Fibroblast of villous mesenchyme (primary cell): ENCODE measurements around the gene SMIM36. TPM values are rescaled to one million over a fixed set of nuclear protein-coding genes. Genes with fewer than 3 reads are reported as not detected.

Experiments
- DNase-seq: peaks from one replicate; pipeline ENCODE4 v3.0.0-alpha.2; 2010; ENCODE audit warnings: low read depth
- H3K4me3 ChIP-seq: 2 replicates; pipeline ENCODE4 v1.5.1; 2011; ENCODE audit warnings: low read depth, mild to moderate bottlenecking, low read length
- CTCF ChIP-seq: IDR thresholded peaks from 2 replicates; pipeline ENCODE4 v1.5.1; 2012; ENCODE audit warnings: low read depth, mild to moderate bottlenecking, low read length; ENCODE audit not compliant: insufficient read depth
- small RNA-seq: library from RNA; depleted of rRNA; stranded (forward); fragments of <200 nt; gene quantifications from one replicate; pipeline ENCODE3, GENCODE V24; 2012
- total RNA-seq: library from RNA; depleted of rRNA; stranded (reverse); fragments of >200 nt; gene quantifications from 2 replicates; pipeline ENCODE4 v1.2.3, GENCODE V29; 2012

SMIM36 gene
- total RNA-seq, 1 donor, result not detected

- no peak for TF ChIP-seq CTCF
- no peak overlapping the region for H3K4me3 ChIP-seq
- no peak for DNase-seq
These were observed 108.9 kb downstream of the SMIM36 start for GRCh38 chr17:55402374-55402773.

Small RNA genes lying within 50 kb of the gene (small RNA-seq; reads per million reads assigned to genes)
- gene RNU6-1249P, result not detected

Other genes with a start within 250 kb of the SMIM36 start
- gene HLF, start 246.5 kb downstream of the SMIM36 start, total RNA-seq, result not detected in 2 replicates
- 8.4 and 9.5 TPM in 2 replicates for gene MMD, start 89.6 kb downstream of the SMIM36 start, total RNA-seq
- gene TMEM100, start 211.4 kb upstream of the SMIM36 start, total RNA-seq, result under 0.01 and 1.3 TPM in 2 replicates
- 11.2 and 13.9 TPM in 2 replicates for gene PCTP, start 239.6 kb upstream of the SMIM36 start, total RNA-seq